ENCODE results near the gene ZDHHC8.

GRCh38 chr22:20093418-20094196 is 38.0 kb upstream of the ZDHHC8 start:
- no peak for TF ChIP-seq POLR2A (IDR thresholded peaks at IDR 0.05)
- TF ChIP-seq CTCF (IDR thresholded peaks at IDR 0.05), result no peak
